ENCODE data around the gene NPPA.

GRCh38 chr1:11858158-11858557 lies 10.6 kb upstream of the NPPA start:
- no peak for TF ChIP-seq CREM (IDR thresholded peaks at IDR 0.05; ENCODE audit: low read depth)
- TF ChIP-seq SUZ12 (IDR thresholded peaks at IDR 0.05; ENCODE audit: unreplicated experiment), result no peak
- TF ChIP-seq, protein P1, sequence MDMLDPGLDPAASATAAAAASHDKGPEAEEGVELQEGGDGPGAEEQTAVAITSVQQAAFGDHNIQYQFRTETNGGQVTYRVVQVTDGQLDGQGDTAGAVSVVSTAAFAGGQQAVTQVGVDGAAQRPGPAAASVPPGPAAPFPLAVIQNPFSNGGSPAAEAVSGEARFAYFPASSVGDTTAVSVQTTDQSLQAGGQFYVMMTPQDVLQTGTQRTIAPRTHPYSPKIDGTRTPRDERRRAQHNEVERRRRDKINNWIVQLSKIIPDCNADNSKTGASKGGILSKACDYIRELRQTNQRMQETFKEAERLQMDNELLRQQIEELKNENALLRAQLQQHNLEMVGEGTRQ (IDR thresholded peaks at IDR 0.05; ENCODE audit: borderline replicate concordance, low read depth, low read length), result no peak
- TF ChIP-seq POLR2AphosphoS5 (IDR thresholded peaks at IDR 0.05; ENCODE audit: low read length), result no peak
- TF ChIP-seq CTCF (IDR thresholded peaks at IDR 0.05 in 2 of 3, conservative IDR thresholded peaks at IDR 0.05 in 1 of 3; ENCODE audit: control insufficient read depth in 2 of 3, extremely low read depth in 1 of 3, insufficient read depth in 1 of 3, low read depth in 3 of 3, low read length in 3 of 3), result no peak
- TF ChIP-seq GATAD2B (conservative IDR thresholded peaks at IDR 0.05; ENCODE audit: low read depth), result no peak
- no peak for TF ChIP-seq NFYB (IDR thresholded peaks at IDR 0.05; ENCODE audit: insufficient read depth, low read depth, low read length)
- TF ChIP-seq TCF12 (IDR thresholded peaks at IDR 0.05; ENCODE audit: low read depth, low read length), result no peak
- TF ChIP-seq ESRRA (IDR thresholded peaks at IDR 0.05; ENCODE audit: low read length), result no peak
- TF ChIP-seq YY1 (IDR thresholded peaks at IDR 0.05; ENCODE audit: low read depth, low read length), result no peak
- no peak for TF ChIP-seq EZH2 (IDR thresholded peaks at IDR 0.05; ENCODE audit: borderline replicate concordance, control insufficient read depth, low read depth, low read length)

Measured in GM12878 (cell line).